IPS-15b (cell line): ENCODE measurements around the gene CREG1.

ENCODE experiments used
- H3K27me3 ChIP-seq: one replicate; pipeline ENCODE4 v1.6.1; 2013; ENCODE audit warnings: low read length; ENCODE audit not compliant: control insufficient read depth, insufficient read depth
- H3K36me3 ChIP-seq: one replicate; pipeline ENCODE4 v1.6.1; 2013; ENCODE audit warnings: low read length; ENCODE audit not compliant: control insufficient read depth, insufficient read depth
- H3K4me1 ChIP-seq: one replicate; pipeline ENCODE4 v1.6.1; 2013; ENCODE audit warnings: mild to moderate bottlenecking, low read length; ENCODE audit not compliant: control insufficient read depth, insufficient read depth
- H3K4me3 ChIP-seq: one replicate; pipeline ENCODE4 v1.5.1; 2013; ENCODE audit warnings: low read depth, low read length
- H3K9ac ChIP-seq: one replicate; pipeline ENCODE4 v1.6.1; 2013; ENCODE audit warnings: low read depth, mild to moderate bottlenecking, low read length
- H3K9me3 ChIP-seq: one replicate; pipeline ENCODE4 v1.6.1; 2013; ENCODE audit warnings: mild to moderate bottlenecking, low read length; ENCODE audit not compliant: control insufficient read depth, insufficient read depth

The CREG1 gene

DNA sequence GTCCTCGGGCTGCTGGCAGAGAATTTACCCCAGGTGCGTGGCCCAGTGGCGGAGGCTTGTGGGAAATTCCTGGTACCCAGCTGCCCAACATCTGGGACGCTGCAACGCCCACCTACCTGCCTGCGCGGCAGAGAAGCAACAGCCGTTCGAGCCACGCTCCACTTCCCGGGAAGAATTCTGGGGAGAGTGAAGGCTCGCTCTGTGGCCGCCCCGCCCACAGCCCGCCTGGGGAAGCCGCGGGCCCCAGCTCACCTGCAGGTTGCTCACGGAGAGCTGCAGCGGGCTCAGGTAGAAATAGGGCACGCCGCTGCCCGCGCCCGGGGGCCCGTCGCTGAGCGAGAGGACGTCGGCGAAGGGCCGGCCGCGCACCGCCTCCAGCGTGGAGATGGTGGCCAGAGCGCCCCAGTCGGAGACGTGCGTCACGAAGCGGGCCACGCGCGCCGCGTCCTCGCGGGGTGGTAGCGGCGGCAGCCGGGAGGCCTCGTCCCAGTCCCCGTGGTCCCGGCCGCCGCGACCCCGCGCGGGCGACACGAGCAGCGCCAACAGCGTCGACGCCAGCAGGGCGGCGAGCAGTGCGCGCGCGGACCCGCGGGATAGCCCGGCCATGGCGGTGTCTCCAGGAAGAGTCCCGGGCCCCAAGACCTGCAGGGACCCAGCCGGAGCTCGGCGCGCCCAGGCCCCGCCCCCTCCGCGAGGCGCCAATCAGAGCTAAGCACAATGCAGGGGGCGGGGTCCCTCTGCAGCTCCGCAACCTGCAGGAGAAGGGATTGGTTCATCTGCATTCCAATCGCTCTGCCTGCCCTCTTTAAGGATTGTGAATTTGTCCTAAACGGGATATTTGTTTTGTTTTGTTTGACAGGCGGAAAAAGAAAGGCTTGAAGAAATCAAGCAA lies at the start of gene CREG1:
Gene CREG1 (minus strand): TSS at position 627 of the 892 bp plus-strand sequence.
- H3K9ac ChIP-seq = no peak within 1 kb of the TSS
- no peaks in the 10 kb centered on the region for H3K9me3 ChIP-seq
- H3K4me3 ChIP-seq = peak within 1 kb of the TSS; percentile 80
- no peaks in the 10 kb centered on the region for H3K36me3 ChIP-seq
- H3K4me1 ChIP-seq = no peaks in the 10 kb centered on the region
- H3K27me3 ChIP-seq = peaks cover 5% of the 10 kb centered on the region

DNA sequence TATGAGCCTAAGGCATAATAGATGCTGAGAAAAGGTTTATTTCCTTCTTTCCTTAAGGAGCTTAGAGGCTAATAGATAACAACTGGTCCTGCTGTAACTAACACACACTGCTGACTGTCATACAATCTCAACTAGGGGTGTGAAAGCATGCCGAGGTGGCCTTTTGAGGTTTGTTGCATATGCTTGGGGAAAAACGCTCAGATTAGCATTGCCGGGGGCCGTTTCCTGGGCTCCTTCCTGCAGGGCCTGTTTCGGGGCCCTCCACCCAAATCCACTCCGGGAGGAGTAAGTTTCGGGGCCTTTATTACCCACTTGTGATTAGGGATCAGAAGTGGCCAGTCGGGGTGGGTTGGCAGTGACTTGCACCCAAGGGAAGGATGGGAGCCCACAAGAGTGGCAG lies 49.3 kb upstream of the CREG1 start:
- no peaks in the 10 kb centered on the region for H3K4me1 ChIP-seq
- H3K36me3 ChIP-seq = no peaks in the 10 kb centered on the region
- no peaks in the 10 kb centered on the region for H3K27me3 ChIP-seq
- H3K9me3 ChIP-seq = no peaks in the 10 kb centered on the region
- no peak overlapping the region for H3K4me3 ChIP-seq
- no peak overlapping the region for H3K9ac ChIP-seq

DNA sequence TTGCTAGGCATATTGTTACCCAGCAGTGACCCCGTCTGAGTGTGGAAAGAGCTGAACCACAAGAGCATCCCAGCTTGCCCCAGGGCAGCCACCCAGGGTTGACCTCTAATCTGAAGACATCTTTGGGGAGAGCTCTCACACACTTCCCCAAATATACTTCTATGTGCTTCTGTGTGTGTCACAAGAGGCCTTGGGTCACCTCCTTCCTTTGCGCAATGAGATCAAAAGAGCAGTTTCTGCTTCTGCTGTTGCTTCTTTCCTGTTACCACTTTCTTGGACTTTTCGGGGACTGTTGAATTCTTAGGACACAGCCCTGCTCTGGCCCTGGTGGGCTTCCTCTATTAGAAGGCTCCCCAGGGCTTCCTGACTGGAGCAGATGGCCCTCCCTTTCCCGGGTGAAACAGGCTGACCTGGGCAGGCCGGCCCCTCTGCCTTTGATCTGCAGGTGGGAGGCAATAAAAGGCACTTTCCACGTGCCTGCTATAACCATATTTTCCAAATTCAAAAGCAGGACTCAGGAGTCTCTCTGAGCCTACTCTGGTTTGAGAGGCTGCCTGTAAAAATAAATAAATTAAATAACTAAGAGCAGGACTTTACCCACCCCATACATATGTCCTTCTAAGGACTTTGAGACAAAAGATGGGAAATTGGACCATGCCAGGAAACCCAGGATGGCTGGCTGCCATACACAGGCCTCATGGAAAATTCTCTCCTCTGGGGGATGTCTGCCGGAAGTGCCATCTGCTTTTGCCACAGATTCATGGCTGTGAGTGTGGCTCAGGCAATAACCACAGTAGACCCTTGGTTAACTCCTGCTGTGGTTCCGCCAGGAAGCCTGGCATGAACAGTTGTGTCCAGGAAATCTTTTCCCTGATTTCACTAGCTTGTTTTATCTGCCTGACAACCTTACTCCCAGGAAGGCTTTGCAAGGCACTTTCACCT lies 48.2 kb upstream of the CREG1 start:
- H3K9me3 ChIP-seq = no peaks in the 10 kb centered on the region
- no peak overlapping the region for H3K4me3 ChIP-seq
- H3K27me3 ChIP-seq = no peaks in the 10 kb centered on the region
- no peaks in the 10 kb centered on the region for H3K36me3 ChIP-seq
- H3K9ac ChIP-seq = no peak overlapping the region
- H3K4me1 ChIP-seq = no peaks in the 10 kb centered on the region

DNA sequence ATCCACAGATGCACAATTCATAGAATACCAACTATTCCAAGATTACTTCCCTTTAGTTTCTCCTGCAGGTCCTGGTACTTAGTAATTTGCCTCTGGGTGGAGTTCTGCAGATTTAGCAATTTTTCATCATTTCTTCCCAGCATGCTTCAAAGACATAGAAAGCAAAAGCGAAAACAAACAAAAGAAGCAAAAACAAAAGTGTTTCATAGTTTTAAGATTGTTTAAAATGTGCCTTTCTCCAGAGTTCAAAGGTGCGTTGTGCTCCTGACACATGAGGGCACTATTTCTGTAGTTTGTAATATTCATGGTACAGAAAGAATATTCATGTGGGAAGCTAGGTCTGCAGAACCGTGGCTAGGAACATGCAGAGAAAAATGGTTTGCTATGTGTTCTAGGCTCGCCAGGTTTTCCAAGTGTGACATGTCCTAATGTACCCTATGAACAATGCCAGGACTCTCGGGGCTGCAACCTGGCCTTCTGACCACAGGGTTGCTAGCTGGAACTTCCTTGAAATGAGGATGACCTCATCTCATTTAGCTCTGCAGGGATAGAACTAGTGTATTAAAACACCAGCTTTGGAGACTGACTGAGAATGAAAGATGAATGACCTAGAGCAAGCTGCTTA lies 46.5 kb upstream of the CREG1 start:
- Histone ChIP-seq H3K9ac (no peak overlapping the region), H3K9me3 (no peaks in the 10 kb centered on the region), H3K36me3 (no peaks in the 10 kb centered on the region), H3K4me3 (no peak overlapping the region), H3K27me3 (no peaks in the 10 kb centered on the region), H3K4me1 (no peaks in the 10 kb centered on the region)

DNA sequence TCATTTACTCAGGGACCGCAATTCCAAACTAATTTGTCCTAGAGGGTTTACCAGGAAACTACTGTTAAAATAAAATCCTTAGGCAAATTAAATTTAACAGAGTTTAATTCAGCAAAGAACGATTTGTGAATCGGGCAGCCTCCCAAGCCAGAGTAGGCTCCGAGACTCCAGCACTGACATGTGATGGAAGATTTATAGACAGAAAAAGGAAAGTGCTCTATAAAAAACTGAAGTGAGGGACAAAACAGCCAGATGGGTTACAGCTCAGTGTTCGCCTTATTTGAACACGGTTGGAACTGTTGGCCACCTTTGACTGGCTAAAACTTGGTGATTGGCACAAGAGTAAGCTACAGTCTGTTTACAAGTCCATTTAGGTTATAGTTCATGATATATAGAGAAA lies 41.3 kb upstream of the CREG1 start:
- H3K4me3 ChIP-seq = no peak overlapping the region
- H3K36me3 ChIP-seq = no peaks in the 10 kb centered on the region
- H3K9ac ChIP-seq = no peak overlapping the region
- H3K27me3 ChIP-seq = no peaks in the 10 kb centered on the region
- no peaks in the 10 kb centered on the region for H3K4me1 ChIP-seq
- H3K9me3 ChIP-seq = no peaks in the 10 kb centered on the region

DNA sequence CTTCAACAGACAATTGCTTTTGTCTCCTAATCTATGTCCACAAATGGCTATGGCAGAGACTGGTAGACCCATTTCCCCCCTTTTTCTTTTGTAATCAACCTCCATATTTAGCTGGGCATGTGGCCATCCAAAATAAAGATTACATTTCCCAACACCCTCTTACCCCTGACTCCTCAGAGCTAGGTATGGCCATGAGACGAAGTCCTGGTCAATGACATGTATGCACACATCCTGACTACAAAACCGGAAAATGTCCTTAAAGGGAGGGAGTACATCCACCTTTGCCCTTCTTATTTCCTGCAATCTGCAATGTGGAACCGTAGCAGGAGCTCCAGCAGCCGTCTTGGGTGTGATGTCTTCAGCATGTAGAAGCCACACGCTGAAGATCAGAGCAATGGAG lies 40.3 kb upstream of the CREG1 start:
- no peak overlapping the region for H3K4me3 ChIP-seq
- no peaks in the 10 kb centered on the region for H3K36me3 ChIP-seq
- H3K27me3 ChIP-seq = no peaks in the 10 kb centered on the region
- H3K4me1 ChIP-seq = no peaks in the 10 kb centered on the region
- no peaks in the 10 kb centered on the region for H3K9me3 ChIP-seq
- H3K9ac ChIP-seq = no peak overlapping the region

DNA sequence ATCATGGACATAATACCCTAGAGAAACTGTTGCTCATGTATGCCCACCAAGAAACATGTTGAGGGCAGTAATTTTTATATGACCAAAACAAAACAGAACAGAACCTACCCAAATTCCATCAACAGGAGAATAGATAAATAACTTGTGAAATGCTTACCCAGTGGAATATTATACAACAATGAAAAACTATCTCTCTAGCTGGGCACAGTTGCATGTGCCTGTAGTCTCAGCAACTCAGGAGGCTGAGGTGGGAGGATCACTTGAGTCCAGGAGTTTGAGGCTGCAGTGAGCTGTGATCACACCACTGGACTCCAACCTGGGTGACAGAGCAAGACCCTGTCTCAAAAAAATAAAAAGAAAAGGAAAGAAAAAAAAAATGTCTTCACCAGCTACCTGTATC lies 38.9 kb upstream of the CREG1 start:
- Histone ChIP-seq H3K27me3 (no peaks in the 10 kb centered on the region), H3K9me3 (no peaks in the 10 kb centered on the region), H3K4me1 (no peaks in the 10 kb centered on the region), H3K4me3 (no peak overlapping the region), H3K9ac (no peak overlapping the region), H3K36me3 (no peaks in the 10 kb centered on the region)

DNA sequence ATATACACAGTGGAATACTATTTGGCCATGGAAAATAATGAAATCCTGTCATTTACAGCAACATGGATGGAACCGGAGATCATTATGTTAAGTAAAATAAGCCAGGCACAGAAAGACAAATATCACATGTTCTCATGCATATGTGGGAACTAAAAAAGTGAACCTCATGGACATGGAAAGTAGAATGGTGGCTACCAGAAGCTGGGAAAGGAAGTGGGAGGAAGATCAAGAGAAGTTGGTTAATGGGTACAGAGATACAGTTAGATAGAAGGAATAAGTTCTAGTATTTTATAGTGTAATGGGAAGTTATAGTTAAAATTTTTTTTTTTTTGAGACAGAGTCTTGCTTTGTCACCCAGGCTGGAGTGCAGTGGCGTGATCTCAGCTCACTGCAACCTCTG lies 34.8 kb upstream of the CREG1 start:
- no peaks in the 10 kb centered on the region for H3K4me1 ChIP-seq
- H3K36me3 ChIP-seq = no peaks in the 10 kb centered on the region
- H3K27me3 ChIP-seq = no peaks in the 10 kb centered on the region
- no peaks in the 10 kb centered on the region for H3K9me3 ChIP-seq
- no peak overlapping the region for H3K4me3 ChIP-seq
- H3K9ac ChIP-seq = no peak overlapping the region

DNA sequence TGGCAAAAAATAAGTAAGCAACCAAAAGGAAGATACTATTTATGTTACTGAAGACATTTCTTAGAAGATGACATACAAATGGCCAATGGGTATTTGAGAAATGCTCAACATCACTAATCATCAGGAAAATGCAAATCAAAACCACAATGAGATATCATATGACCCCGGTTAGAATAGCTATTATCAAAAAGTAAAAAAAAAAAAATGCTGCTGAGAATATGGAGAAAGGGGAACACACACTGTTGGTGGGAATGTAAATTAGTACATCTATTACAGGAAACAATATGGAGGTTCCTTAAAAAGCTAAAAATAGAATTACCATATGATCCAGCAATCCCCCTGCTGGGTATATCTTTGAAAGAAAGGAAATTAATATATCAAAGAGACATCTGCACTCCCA lies 34.3 kb upstream of the CREG1 start:
- no peaks in the 10 kb centered on the region for H3K9me3 ChIP-seq

DNA sequence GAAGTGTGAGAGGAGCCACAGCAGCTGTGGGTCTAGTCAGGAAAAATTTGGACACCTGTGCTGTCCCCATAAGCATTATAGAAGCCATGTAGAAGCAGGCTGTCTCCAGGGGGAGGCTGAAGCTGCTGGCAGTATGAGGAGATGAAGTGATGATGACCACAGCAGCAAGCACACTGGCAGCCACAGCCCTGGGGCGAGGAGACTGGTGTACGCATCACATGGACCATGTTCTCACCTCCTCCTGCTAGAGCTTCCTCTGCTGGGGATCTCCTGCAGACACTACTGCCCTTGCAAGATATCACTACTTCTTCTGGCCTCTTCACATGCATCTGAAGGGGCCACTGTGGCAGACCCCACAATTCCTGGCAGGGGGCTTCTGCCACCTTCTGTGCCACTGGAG lies 33.8 kb upstream of the CREG1 start:
- no peaks in the 10 kb centered on the region for H3K4me1 ChIP-seq

More for the DNA sequence above, 34.3 kb upstream of the CREG1 start:
- Histone ChIP-seq H3K4me3 (no peak overlapping the region), H3K4me1 (no peaks in the 10 kb centered on the region), H3K9ac (no peak overlapping the region), H3K36me3 (no peaks in the 10 kb centered on the region), H3K27me3 (no peaks in the 10 kb centered on the region)

DNA sequence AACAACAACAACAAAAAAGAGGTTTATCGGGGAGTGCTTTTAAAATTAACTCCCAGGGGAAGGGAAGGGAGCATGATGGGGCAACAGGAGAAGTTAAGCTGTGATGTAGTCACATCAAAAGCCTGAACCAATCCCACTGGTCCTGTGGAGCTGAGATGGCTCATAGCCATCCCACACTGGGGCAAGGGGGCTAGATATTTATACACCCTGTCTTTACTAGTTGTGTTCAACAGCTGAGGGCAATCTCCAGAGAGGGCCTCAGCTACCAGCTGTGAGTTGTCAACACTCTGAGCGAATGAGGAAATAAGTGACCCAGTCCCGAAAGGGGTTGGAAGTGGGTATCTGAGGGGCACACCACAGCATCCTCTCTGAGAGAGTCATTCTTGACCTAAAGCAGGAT lies 31.0 kb upstream of the CREG1 start:
- H3K27me3 ChIP-seq = no peaks in the 10 kb centered on the region
- H3K4me3 ChIP-seq = no peak overlapping the region
- no peaks in the 10 kb centered on the region for H3K4me1 ChIP-seq
- H3K9ac ChIP-seq = no peak overlapping the region
- H3K36me3 ChIP-seq = no peaks in the 10 kb centered on the region
- H3K9me3 ChIP-seq = no peaks in the 10 kb centered on the region

More for the DNA sequence above, 33.8 kb upstream of the CREG1 start:
- Histone ChIP-seq H3K27me3 (no peaks in the 10 kb centered on the region), H3K9me3 (no peaks in the 10 kb centered on the region), H3K9ac (no peak overlapping the region), H3K36me3 (no peaks in the 10 kb centered on the region), H3K4me3 (no peak overlapping the region)
